HL-60 (cell line): ENCODE results near the gene PLCL2.
"Not testable (repeated sequence)": the region's sequence is repeated elsewhere in the genome, so short reads cannot be mapped to it uniquely, and the experiment has no call there.

ENCODE experiments used
- DNase-seq, 2 experiments: peaks; one replicate each; pipeline ENCODE4 v3.0.0-alpha.2; 2010 to 2020; ENCODE audit warnings: low read depth in 1 of 2, low spot score in 1 of 2
- H3K27ac ChIP-seq: fragments of 250-450 bp; sonication (Bioruptor Pico); replicated peaks from 2 replicates; pipeline ENCODE4 v1.5.1; 2020; ENCODE audit warnings: mild to moderate bottlenecking, moderate library complexity
- H3K27me3 ChIP-seq: fragments of 250-450 bp; sonication (Bioruptor Pico); 2 replicates; pipeline ENCODE4 v1.5.1; 2021; ENCODE audit warnings: mild to moderate bottlenecking, moderate library complexity; ENCODE audit not compliant: insufficient read depth, poor library complexity, severe bottlenecking
- H3K4me3 ChIP-seq: replicated peaks from 2 replicates; pipeline ENCODE4 v1.5.1; 2011; ENCODE audit warnings: mild to moderate bottlenecking, control low read depth, low read length; ENCODE audit not compliant: insufficient read depth
- CTCF ChIP-seq: IDR thresholded peaks from one replicate; pipeline ENCODE4 v1.5.1; 2011; ENCODE audit warnings: low read length, control low read depth, inconsistent platforms; ENCODE audit not compliant: insufficient read depth
- GABPA ChIP-seq: IDR thresholded peaks from 2 replicates; pipeline ENCODE4 v1.6.1; 2012; ENCODE audit warnings: low read depth
- POLR2AphosphoS5 ChIP-seq: IDR thresholded peaks from 2 replicates; pipeline ENCODE4 v1.6.1; 2012; ENCODE audit warnings: low read depth
- SPI1 ChIP-seq: IDR thresholded peaks from 2 replicates; pipeline ENCODE4 v1.6.1; 2012; ENCODE audit warnings: low read depth, mild to moderate bottlenecking, borderline replicate concordance
- TF ChIP-seq, protein P1 (sequence below): IDR thresholded peaks from 2 replicates; pipeline ENCODE4 v1.6.1; 2012; ENCODE audit warnings: low read depth; ENCODE audit not compliant: insufficient replicate concordance

Gene PLCL2

DNA sequence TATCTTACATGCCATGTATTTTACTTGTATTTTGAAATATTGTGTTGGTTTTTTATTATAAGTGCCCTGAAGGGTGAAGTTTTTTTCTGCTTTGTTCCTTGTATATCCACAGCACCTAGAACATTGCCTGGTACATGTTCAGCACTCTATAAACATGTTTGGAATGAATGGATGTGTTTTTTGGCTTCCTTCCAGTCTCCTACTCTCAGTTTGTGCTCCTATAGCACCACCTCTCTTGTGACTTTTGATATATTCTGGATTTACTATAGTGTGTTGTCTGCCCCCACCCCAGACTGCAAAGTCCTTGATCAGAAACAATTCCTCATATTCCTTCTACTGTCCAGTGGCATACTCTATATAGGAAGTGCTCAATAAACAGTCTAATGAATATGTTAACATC lies 60.6 kb downstream of the PLCL2 start:
- Histone ChIP-seq H3K4me3 (no peak overlapping the region), H3K27me3 (no peaks in the 10 kb centered on the region), H3K27ac (no peak overlapping the region)
- no peak for TF ChIP-seq GABPA
- no peak for DNase-seq

DNA sequence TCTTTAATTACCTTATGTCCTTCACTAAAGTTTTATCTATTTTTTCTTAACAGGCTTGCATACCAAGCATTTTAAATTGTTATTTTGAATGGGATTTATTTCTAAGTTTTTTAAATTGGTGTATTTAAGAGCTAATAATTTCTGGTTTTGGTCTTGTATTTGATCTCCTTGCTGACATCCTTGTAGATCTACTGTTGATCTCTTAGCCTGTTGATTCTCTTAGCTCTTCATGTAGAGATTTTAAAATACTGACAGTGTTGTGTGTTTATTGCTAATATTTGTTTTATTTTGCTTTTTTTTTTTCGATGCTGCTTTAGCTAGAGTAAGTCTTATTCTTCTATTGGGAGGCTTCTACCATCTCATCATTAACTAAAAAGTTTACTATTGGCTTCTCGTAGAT lies 65.5 kb downstream of the PLCL2 start:
- DNase-seq: no peak

GRCh38 chr3:16950845-16951244 lies 66.1 kb downstream of the PLCL2 start:
- TF ChIP-seq SPI1: no peak
- TF ChIP-seq, protein P1, sequence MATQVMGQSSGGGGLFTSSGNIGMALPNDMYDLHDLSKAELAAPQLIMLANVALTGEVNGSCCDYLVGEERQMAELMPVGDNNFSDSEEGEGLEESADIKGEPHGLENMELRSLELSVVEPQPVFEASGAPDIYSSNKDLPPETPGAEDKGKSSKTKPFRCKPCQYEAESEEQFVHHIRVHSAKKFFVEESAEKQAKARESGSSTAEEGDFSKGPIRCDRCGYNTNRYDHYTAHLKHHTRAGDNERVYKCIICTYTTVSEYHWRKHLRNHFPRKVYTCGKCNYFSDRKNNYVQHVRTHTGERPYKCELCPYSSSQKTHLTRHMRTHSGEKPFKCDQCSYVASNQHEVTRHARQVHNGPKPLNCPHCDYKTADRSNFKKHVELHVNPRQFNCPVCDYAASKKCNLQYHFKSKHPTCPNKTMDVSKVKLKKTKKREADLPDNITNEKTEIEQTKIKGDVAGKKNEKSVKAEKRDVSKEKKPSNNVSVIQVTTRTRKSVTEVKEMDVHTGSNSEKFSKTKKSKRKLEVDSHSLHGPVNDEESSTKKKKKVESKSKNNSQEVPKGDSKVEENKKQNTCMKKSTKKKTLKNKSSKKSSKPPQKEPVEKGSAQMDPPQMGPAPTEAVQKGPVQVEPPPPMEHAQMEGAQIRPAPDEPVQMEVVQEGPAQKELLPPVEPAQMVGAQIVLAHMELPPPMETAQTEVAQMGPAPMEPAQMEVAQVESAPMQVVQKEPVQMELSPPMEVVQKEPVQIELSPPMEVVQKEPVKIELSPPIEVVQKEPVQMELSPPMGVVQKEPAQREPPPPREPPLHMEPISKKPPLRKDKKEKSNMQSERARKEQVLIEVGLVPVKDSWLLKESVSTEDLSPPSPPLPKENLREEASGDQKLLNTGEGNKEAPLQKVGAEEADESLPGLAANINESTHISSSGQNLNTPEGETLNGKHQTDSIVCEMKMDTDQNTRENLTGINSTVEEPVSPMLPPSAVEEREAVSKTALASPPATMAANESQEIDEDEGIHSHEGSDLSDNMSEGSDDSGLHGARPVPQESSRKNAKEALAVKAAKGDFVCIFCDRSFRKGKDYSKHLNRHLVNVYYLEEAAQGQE: no peak

More for the DNA sequence above, 65.5 kb downstream of the PLCL2 start:
- Histone ChIP-seq H3K27me3 (no peaks in the 10 kb centered on the region), H3K27ac (no peak overlapping the region), H3K4me3 (no peak overlapping the region)
- TF ChIP-seq SPI1 (no peak), POLR2AphosphoS5 (no peak), GABPA (no peak), CTCF (no peak)
- TF ChIP-seq, protein P1: no peak

GRCh38 chr3:16957852-16958251 lies 73.1 kb downstream of the PLCL2 start:
- not testable (repeated sequence) for H3K27me3 ChIP-seq, H3K4me3 ChIP-seq, DNase-seq, H3K27ac ChIP-seq

More at GRCh38 chr3:16950845-16951244, 66.1 kb downstream of the PLCL2 start:
- Histone ChIP-seq H3K27ac (no peak overlapping the region), H3K27me3 (no peaks in the 10 kb centered on the region), H3K4me3 (no peak overlapping the region)
- DNase-seq: no peak

GRCh38 chr3:16960125-16960524 lies 75.4 kb downstream of the PLCL2 start:
- Histone ChIP-seq H3K27ac (no peak overlapping the region), H3K27me3 (no peaks in the 10 kb centered on the region), H3K4me3 (no peak overlapping the region)
- TF ChIP-seq CTCF (no peak), SPI1 (no peak), POLR2AphosphoS5 (no peak), GABPA (no peak)
- TF ChIP-seq, protein P1: no peak
- no peak for DNase-seq
